ENCODE data around the gene SOBP. TPM values are rescaled to one million over a fixed set of nuclear protein-coding genes. Genes with fewer than 3 reads are reported as not detected.

Gene SOBP
- total RNA-seq, 1 donor from 2014 or later, result 6.8 TPM

DNA sequence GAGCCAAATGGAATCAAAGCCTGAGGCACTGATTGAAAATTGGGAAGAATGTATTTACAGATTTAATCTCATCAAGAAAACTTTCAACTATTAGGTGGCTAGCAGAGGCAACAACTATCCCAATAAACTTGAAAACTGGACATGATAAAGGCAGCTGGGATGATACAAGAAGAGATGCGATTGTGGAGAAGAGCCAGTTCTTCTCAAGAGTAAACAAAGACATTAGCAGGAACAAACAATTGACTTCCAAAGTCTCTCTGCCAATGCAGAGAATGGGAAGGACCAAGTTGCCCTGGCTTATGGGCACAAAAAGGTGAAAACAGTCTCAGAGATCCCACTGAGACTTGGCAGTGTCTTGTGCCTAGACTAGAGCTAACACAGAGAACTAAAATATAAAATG lies 132.4 kb downstream of the SOBP start:
- Histone ChIP-seq H3K27me3 (no peaks in the 10 kb centered on the region), H3K27ac (no peak overlapping the region), H3K4me3 (no peak overlapping the region), H3K9me3 (no peaks in the 10 kb centered on the region), H3K36me3 (no peaks in the 10 kb centered on the region), H3K4me1 (peaks cover 4% of the 10 kb centered on the region)
- intact Hi-C loops (cut with DNase I), result no loop called here
- TF ChIP-seq, protein P1, sequence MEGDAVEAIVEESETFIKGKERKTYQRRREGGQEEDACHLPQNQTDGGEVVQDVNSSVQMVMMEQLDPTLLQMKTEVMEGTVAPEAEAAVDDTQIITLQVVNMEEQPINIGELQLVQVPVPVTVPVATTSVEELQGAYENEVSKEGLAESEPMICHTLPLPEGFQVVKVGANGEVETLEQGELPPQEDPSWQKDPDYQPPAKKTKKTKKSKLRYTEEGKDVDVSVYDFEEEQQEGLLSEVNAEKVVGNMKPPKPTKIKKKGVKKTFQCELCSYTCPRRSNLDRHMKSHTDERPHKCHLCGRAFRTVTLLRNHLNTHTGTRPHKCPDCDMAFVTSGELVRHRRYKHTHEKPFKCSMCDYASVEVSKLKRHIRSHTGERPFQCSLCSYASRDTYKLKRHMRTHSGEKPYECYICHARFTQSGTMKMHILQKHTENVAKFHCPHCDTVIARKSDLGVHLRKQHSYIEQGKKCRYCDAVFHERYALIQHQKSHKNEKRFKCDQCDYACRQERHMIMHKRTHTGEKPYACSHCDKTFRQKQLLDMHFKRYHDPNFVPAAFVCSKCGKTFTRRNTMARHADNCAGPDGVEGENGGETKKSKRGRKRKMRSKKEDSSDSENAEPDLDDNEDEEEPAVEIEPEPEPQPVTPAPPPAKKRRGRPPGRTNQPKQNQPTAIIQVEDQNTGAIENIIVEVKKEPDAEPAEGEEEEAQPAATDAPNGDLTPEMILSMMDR (IDR thresholded peaks at IDR 0.05), result no peak
- no peak for DNase-seq
- ATAC-seq, result no peak

GRCh38 chr6:107624050-107624449 lies 134.1 kb downstream of the SOBP start:
- DNase-seq (no peak), ATAC-seq (peak; percentile 78)
- Histone ChIP-seq H3K4me3 (no peak overlapping the region), H3K9me3 (no peaks in the 10 kb centered on the region), H3K27me3 (no peaks in the 10 kb centered on the region), H3K27ac (no peak overlapping the region), H3K36me3 (no peaks in the 10 kb centered on the region), H3K4me1 (peaks cover 4% of the 10 kb centered on the region)
- TF ChIP-seq, protein P1 (IDR thresholded peaks at IDR 0.05), result no peak
- intact Hi-C loops (cut with DNase I), result no loop called here

DNA sequence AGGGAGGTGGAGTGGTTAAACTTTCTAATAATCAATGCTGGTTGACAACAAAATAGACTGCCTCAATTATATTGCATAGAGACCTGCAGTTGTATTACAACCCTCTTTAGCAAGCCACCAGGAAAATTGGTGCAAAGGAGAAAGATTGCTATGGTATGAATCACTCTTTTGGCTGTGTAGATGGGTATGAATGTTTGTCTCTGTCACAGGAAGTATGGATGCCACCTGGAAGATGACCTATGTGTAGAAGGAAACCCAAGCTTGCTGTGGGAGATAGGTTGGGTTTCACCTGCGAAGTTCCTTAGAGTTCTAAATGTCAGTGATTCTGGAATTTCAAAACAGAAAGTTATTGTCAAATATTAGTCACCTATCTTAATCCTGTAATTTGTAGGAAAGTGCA lies 134.6 kb downstream of the SOBP start:
- intact Hi-C loops (cut with DNase I), result no loop called here
- no peaks in the 10 kb centered on the region for H3K9me3 ChIP-seq
- ATAC-seq, result no peak
- no peaks in the 10 kb centered on the region for H3K27me3 ChIP-seq
- DNase-seq, result no peak
- TF ChIP-seq, protein P1 (IDR thresholded peaks at IDR 0.05), result no peak
- H3K4me3 ChIP-seq, result no peak overlapping the region
- H3K4me1 ChIP-seq, result peaks cover 4% of the 10 kb centered on the region
- H3K27ac ChIP-seq, result no peak overlapping the region
- no peaks in the 10 kb centered on the region for H3K36me3 ChIP-seq

- DNase-seq (no peak), ATAC-seq (no peak)
- no peaks in the 10 kb centered on the region for H3K27me3 ChIP-seq
- no peak overlapping the region for H3K4me3 ChIP-seq
- H3K9me3 ChIP-seq, result no peaks in the 10 kb centered on the region
- TF ChIP-seq, protein P1 (IDR thresholded peaks at IDR 0.05), result no peak
- no peak overlapping the region for H3K27ac ChIP-seq
- H3K4me1 ChIP-seq, result peaks cover 4% of the 10 kb centered on the region
- no peaks in the 10 kb centered on the region for H3K36me3 ChIP-seq
- intact Hi-C loops (cut with DNase I), result no loop called here
Measured at GRCh38 chr6:107625264-107625663, 135.3 kb downstream of the SOBP start.

DNA sequence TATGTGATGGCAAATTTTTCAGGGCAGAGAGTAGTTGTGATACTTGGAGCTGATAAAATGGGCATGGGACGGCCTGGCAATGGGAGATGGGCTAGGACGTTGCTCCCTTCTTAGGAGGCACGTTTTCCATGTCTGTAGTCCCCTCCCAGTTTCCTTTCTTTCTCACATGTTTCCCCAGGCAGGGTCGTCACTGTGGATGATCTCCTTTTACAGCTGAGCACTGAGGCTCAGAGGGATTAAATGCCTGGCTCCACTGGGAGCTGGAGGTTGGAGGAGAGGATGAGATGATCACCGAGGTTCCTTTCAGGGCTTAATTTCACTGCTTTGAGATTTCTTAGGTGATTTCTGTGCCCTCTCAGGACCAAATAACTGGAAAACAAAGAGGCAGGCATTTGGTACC lies 136.7 kb downstream of the SOBP start:
- Histone ChIP-seq H3K9me3 (no peaks in the 10 kb centered on the region), H3K4me3 (no peak overlapping the region), H3K4me1 (peaks cover 4% of the 10 kb centered on the region), H3K36me3 (no peaks in the 10 kb centered on the region), H3K27ac (no peak overlapping the region), H3K27me3 (no peaks in the 10 kb centered on the region)
- TF ChIP-seq, protein P1 (IDR thresholded peaks at IDR 0.05), result no peak
- ATAC-seq (no peak), DNase-seq (no peak)
- intact Hi-C loops (cut with DNase I), result no loop called here

DNA sequence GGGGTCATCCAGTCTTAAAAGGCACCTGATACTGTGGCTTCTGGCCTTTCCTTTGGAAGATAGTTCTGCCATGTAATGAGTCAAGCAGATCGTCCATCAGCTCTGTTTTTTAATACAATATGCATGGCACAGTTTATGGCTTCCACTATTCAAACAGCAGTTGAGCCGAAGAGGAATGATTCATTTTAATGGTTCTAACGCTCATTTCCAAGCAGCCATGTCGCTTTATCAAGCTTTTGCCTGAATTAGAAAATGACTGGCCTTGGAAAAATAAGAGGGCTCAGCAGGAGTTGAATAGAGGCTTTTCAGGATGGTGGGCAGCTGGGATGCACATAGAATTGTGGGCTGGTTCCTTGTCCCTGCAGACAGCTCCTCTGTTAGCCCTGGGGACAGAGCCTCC lies 138.1 kb downstream of the SOBP start:
- Histone ChIP-seq H3K4me3 (no peak overlapping the region), H3K9me3 (no peaks in the 10 kb centered on the region), H3K27ac (no peak overlapping the region), H3K4me1 (peaks cover 4% of the 10 kb centered on the region), H3K27me3 (peaks cover 3% of the 10 kb centered on the region), H3K36me3 (no peaks in the 10 kb centered on the region)
- TF ChIP-seq, protein P1 (IDR thresholded peaks at IDR 0.05), result no peak
- intact Hi-C loops (cut with DNase I), result no loop called here
- DNase-seq (no peak), ATAC-seq (no peak)
